ENCODE data around the gene CSNK1A1. TPM values are rescaled to one million over a fixed set of nuclear protein-coding genes. Genes with fewer than 3 reads are reported as not detected.

The CSNK1A1 gene
- total and polyA plus RNA-seq, 2 of the 4 experiments (the other 2 are of a cell fraction): 140 to 419 TPM

- no peak for TF ChIP-seq FOS (IDR thresholded peaks at IDR 0.05; ENCODE audit: low read depth, low read length)
- no peak for TF ChIP-seq BHLHE40 (IDR thresholded peaks at IDR 0.05; ENCODE audit: low read depth, low read length)
Observed at GRCh38 chr5:149456597-149457392, 94.4 kb downstream of the CSNK1A1 start (continued).

GRCh38 chr5:149455889-149456409, 95.3 kb downstream of the CSNK1A1 start:
- ATAC-seq (ENCODE audit: low read depth): peak; percentile 33
- dilution Hi-C loops (cut with HindIII; ENCODE audit: low sequenced_read_pairs, unreplicated experiment): no loop called here
- TF ChIP-seq MAFK (IDR thresholded peaks at IDR 0.05; ENCODE audit: low read depth, low read length) (no peak), CHD1 (IDR thresholded peaks at IDR 0.05; ENCODE audit: low read depth, low read length) (no peak), NFE2L2 (IDR thresholded peaks at IDR 0.05; ENCODE audit: low read depth, low read length) (no peak), RAD21 (IDR thresholded peaks at IDR 0.05; ENCODE audit: low read length) (no peak), CTCF (conservative IDR thresholded peaks at IDR 0.05; ENCODE audit: low read depth, low read length) (no peak), CEBPB (IDR thresholded peaks at IDR 0.05; ENCODE audit: low read depth, low read length) (no peak), ELK1 (IDR thresholded peaks at IDR 0.05; ENCODE audit: borderline replicate concordance, low read depth, low read length) (no peak), USF2 (IDR thresholded peaks at IDR 0.05; ENCODE audit: low read depth, low read length) (no peak), RFX5 (IDR thresholded peaks at IDR 0.05; ENCODE audit: low read depth, low read length) (no peak)

More at GRCh38 chr5:149455889-149456409, 95.3 kb downstream of the CSNK1A1 start:
- no peaks in the 10 kb centered on the region for H3K27me3 ChIP-seq (ENCODE audit: control insufficient read depth, insufficient read depth, low read length)
- peak overlapping the region; percentile 97 for H2BK5ac ChIP-seq (ENCODE audit: low read depth, low read length, poor library complexity, severe bottlenecking)
- H3K36me3 ChIP-seq (ENCODE audit: control insufficient read depth, insufficient read depth, low read length): no peaks in the 10 kb centered on the region
- peak overlapping the region; percentile 93 for H3K4ac ChIP-seq (ENCODE audit: low read depth, low read length)
- in situ Hi-C loops (cut with MboI; ENCODE audit: low sequenced_read_pairs): no loop called here
- peak overlapping the region; percentile 83 for H4K91ac ChIP-seq (ENCODE audit: insufficient read depth, low read depth, low read length)
- ChIA-PET POLR2A (ENCODE audit: unreplicated experiment) (interaction anchor here (0.6 to 1.5 kb wide), 2 partner anchors 10 to 94 kb away, joined by 4 to 7 read pairs; no protein-coding TSS in a partner anchor), CTCF (interaction anchor here (0.6 kb wide), 1 partner anchor 16 kb away, joined by 4 read pairs; no protein-coding TSS in a partner anchor)
- H3K18ac ChIP-seq (ENCODE audit: low read depth, low read length): peak overlapping the region; percentile 75
- H3K4me1 ChIP-seq (ENCODE audit: control insufficient read depth, insufficient read depth, low read length): peaks cover 32% of the 10 kb centered on the region
- no peaks in the 10 kb centered on the region for H4K20me1 ChIP-seq (ENCODE audit: insufficient read depth, low read length)
- H3K9me1 ChIP-seq (ENCODE audit: insufficient read depth, low read length): peaks cover 26% of the 10 kb centered on the region
- peak overlapping the region; percentile 99 for H2BK20ac ChIP-seq (ENCODE audit: low read depth, low read length)
- 0 out of 2 replicates have a peak overlapping the region, but pooled peaks have one; percentile 20 for H3K9ac ChIP-seq (ENCODE audit: low read depth, low read length)
- H3K23ac ChIP-seq (ENCODE audit: low read depth, low read length): peak overlapping the region; percentile 68
- no peaks in the 10 kb centered on the region for H3K9me3 ChIP-seq (ENCODE audit: control insufficient read depth, insufficient read depth, low read length)
- peaks cover 0 to 25% of the 10 kb centered on the region in 2 experiments; a peak in 2 of 4 replicates for H3K79me1 ChIP-seq (ENCODE audit: low read depth in 1 of 2, low read length in 2 of 2)
- H4K8ac ChIP-seq (ENCODE audit: low read depth in 2 of 2, low read length in 2 of 2): peak overlapping the region; percentile 7 to 60; a peak in 3 of 4 replicates
- intact Hi-C loops (cut with micrococcal nuclease): no loop called here
- peak overlapping the region; percentile 52 for H3K27ac ChIP-seq (ENCODE audit: insufficient read depth, low read length)
- H3K4me2 ChIP-seq (ENCODE audit: low read depth, low read length): peak overlapping the region; percentile 11
- H2AFZ ChIP-seq (replicated peaks; ENCODE audit: low read length, poor library complexity): peak overlapping the region; percentile 92
- H2AK9ac ChIP-seq (replicated peaks; ENCODE audit: low read depth, low read length, poor library complexity): peak overlapping the region; percentile 90
- peak overlapping the region; percentile 66 for H2BK15ac ChIP-seq (ENCODE audit: low read depth, low read length)
- H2AK5ac ChIP-seq (ENCODE audit: low read depth, low read length): peak overlapping the region; percentile 89
- peak overlapping the region; percentile 84 for H3K14ac ChIP-seq (replicated peaks; ENCODE audit: low read depth, low read length)
- peak overlapping the region; percentile 26 for H4K5ac ChIP-seq (ENCODE audit: low read depth, low read length)
- no TSS peak for BruUV-seq (replicated peaks)
- 35% methylated on average over 4 of the region's 13 CpGs; no CpG with 5 or more reads in 1 of the 2 experiments for WGBS, 2 experiments (ENCODE audit: extremely low coverage in 2 of 2, insufficient read length in 1 of 2)
- peak; percentile 86 for DNase-seq
- peak overlapping the region; percentile 13; the same call in 1 of the 2 replicates for H3K56ac ChIP-seq (ENCODE audit: extremely low read depth, insufficient read depth, low read length)
- H2BK120ac ChIP-seq (ENCODE audit: low read depth, low read length): peak overlapping the region; percentile 97
- no peak overlapping the region for H3K4me3 ChIP-seq (ENCODE audit: insufficient read depth, low read depth, low read length)
